Activated T-cell treated with anti-CD3 and anti-CD28 coated beads, Interleukin-2, amount 50 U/mL, for 72 hours (primary cell): Measurements from ENCODE around the gene TPRA1. TPM values are rescaled to one million over a fixed set of nuclear protein-coding genes. Genes with fewer than 3 reads are reported as not detected.
A peak's percentile ranks its signal among the peaks of the same experiment; 100 is the strongest.

Source experiments
- ATAC-seq, 2 donors: fragments of 150-1000 bp; cut with Tn5 transposase; replicated peaks in 1 of 2; 2 replicates each; pipeline ENCODE4 v1.10.0; 2021; ENCODE audit warnings: moderate library complexity in 2 of 2, mild to moderate bottlenecking in 1 of 2
- DNase-seq, 2 donors: peaks; one replicate each; pipeline ENCODE4 v3.0.0; 2021 to 2022; ENCODE audit warnings: mixed read lengths in 1 of 2
- H3K27ac Mint-ChIP-seq: one replicate; pipeline ENCODE4 v1.8.0; 2022; ENCODE audit warnings: mild to moderate bottlenecking, moderate library complexity, mixed read lengths
- H3K27me3 Mint-ChIP-seq: one replicate; pipeline ENCODE4 v1.8.0; 2022; ENCODE audit warnings: low read depth, mixed read lengths
- H3K36me3 Mint-ChIP-seq, 2 donors: one replicate each; pipeline ENCODE4 v1.8.0; 2022; ENCODE audit warnings: mixed read lengths in 2 of 2, mild to moderate bottlenecking in 1 of 2; ENCODE audit not compliant: insufficient read depth in 2 of 2
- H3K4me1 Mint-ChIP-seq: one replicate; pipeline ENCODE4 v1.8.0; 2022; ENCODE audit warnings: low read depth, mixed read lengths
- H3K4me3 Mint-ChIP-seq, 2 donors: one replicate each; pipeline ENCODE4 v1.8.0; 2022; ENCODE audit warnings: mild to moderate bottlenecking in 2 of 2, mixed read lengths in 2 of 2, moderate library complexity in 2 of 2
- H3K9me3 Mint-ChIP-seq, 2 donors: one replicate each; pipeline ENCODE4 v1.8.0; 2022; ENCODE audit warnings: mixed read lengths in 2 of 2
- total RNA-seq, 2 donors: library from RNA; stranded (reverse); gene quantifications; one replicate each; pipeline ENCODE4 v1.2.3, GENCODE V29; 2022

Gene TPRA1
- total RNA-seq: 10 to 100 TPM; 31.1 to 39.0 TPM

- no peaks in the 10 kb centered on the region for H3K36me3 Mint-ChIP-seq
- peak within 1 kb of the TSS; percentile 94 to 96 for H3K4me3 Mint-ChIP-seq
- H3K9me3 Mint-ChIP-seq: no peaks in the 10 kb centered on the region
- H3K4me1 Mint-ChIP-seq: peaks cover 24% of the 10 kb centered on the region
- H3K27me3 Mint-ChIP-seq: no peaks in the 10 kb centered on the region
- peak within 1 kb of the TSS; percentile 85 for H3K27ac Mint-ChIP-seq
- DNase-seq (peak; percentile 84 to 88), ATAC-seq (peak; percentile 85)
These were observed at the start of gene TPRA1 for GRCh38 chr3:127590593-127591465. Gene TPRA1 (minus strand): TSS chr3:127590733. CDS start chr3:127580146, 10,587 bp downstream.

DNA sequence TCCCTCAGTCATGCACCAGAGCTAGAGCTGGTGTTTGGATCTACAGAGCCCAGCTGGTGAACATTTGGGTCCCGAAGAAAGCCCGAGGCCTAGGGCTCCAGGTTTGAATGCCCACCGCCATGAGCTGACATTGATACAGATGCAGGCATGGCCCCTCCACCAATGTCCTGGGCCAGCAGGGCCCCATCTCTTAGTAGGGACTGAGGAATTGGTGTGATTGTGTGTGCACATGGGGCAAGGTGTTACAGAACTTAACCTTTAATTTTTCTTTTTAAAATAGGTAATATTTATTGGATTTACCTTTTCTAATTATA lies 49.5 kb upstream of the TPRA1 start:
- no peak overlapping the region for H3K4me3 Mint-ChIP-seq
- ATAC-seq (no peak), DNase-seq (no peak)
- peaks cover 10% of the 10 kb centered on the region for H3K4me1 Mint-ChIP-seq
- H3K36me3 Mint-ChIP-seq: no peaks in the 10 kb centered on the region
- no peak overlapping the region for H3K27ac Mint-ChIP-seq
- H3K9me3 Mint-ChIP-seq: no peaks in the 10 kb centered on the region
- no peaks in the 10 kb centered on the region for H3K27me3 Mint-ChIP-seq

GRCh38 chr3:127639173-127640041 lies 48.9 kb upstream of the TPRA1 start:
- Mint-ChIP-seq H3K36me3 (no peaks in the 10 kb centered on the region), H3K4me1 (peaks cover 10% of the 10 kb centered on the region), H3K4me3 (no peak overlapping the region), H3K27ac (no peak overlapping the region), H3K27me3 (no peaks in the 10 kb centered on the region), H3K9me3 (no peaks in the 10 kb centered on the region)
- DNase-seq: no peak
- no peak for ATAC-seq

DNA sequence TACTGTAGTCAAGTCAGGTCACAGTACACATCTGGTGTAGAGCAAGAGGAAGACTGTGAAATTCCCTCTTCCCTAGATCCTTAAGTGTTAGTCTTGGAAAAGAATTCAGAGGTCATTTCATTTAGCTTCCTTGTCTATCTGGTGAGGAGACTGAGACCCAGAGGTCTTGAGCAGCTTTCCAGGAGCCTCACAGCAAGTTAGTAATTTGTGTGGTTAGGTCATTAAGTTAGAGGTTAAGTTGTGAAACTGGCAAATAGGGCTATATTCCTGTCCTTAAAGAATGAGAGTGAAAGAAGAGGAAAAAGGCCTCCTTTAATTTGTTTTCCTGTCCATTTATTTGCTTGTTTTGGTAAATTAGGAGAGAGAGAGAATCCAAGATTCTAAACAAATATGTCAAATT lies 47.4 kb upstream of the TPRA1 start:
- Mint-ChIP-seq H3K36me3 (no peaks in the 10 kb centered on the region), H3K4me3 (no peak overlapping the region), H3K27ac (no peak overlapping the region), H3K4me1 (peaks cover 10% of the 10 kb centered on the region), H3K9me3 (no peaks in the 10 kb centered on the region), H3K27me3 (no peaks in the 10 kb centered on the region)
- ATAC-seq (no peak), DNase-seq (no peak)

DNA sequence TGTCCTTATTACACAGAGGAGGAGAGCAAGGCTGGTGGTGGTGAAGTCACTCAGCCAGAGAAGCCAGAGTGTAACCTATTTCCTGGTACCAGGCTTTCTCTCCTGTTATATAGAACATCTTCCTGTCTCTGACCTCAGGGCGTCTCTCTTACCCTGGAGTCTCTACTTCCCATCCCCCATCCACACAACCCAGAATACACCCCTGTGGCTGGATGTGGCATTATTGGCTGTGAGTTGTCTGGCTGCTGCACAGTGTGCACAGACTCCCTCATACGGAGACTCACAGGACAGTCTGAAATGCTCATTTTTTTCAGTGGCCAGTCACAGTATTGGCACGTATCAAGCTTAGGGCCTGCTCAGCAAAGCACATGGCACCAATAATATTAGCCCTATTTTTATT lies 47.0 kb upstream of the TPRA1 start:
- Mint-ChIP-seq H3K4me3 (no peak overlapping the region), H3K4me1 (peaks cover 10% of the 10 kb centered on the region), H3K27ac (no peak overlapping the region), H3K9me3 (no peaks in the 10 kb centered on the region), H3K36me3 (no peaks in the 10 kb centered on the region), H3K27me3 (no peaks in the 10 kb centered on the region)
- ATAC-seq (peak; percentile 77 to 90), DNase-seq (peak; percentile 9 to 15)

- H3K36me3 Mint-ChIP-seq: no peaks in the 10 kb centered on the region
- H3K27me3 Mint-ChIP-seq: peaks cover 23% of the 10 kb centered on the region
- ATAC-seq (no peak), DNase-seq (no peak)
- no peak overlapping the region for H3K27ac Mint-ChIP-seq
- H3K4me3 Mint-ChIP-seq: no peak overlapping the region
- no peaks in the 10 kb centered on the region for H3K9me3 Mint-ChIP-seq
- peaks cover 28% of the 10 kb centered on the region for H3K4me1 Mint-ChIP-seq
These were observed 44.1 kb upstream of the TPRA1 start for GRCh38 chr3:127634653-127635052.

GRCh38 chr3:127632035-127632820 lies 41.7 kb upstream of the TPRA1 start:
- no peak overlapping the region for H3K4me3 Mint-ChIP-seq
- ATAC-seq (no peak), DNase-seq (no peak)
- H3K27ac Mint-ChIP-seq: no peak overlapping the region
- H3K9me3 Mint-ChIP-seq: no peaks in the 10 kb centered on the region
- peaks cover 41% of the 10 kb centered on the region for H3K27me3 Mint-ChIP-seq
- peaks cover 1 to 2% of the 10 kb centered on the region in 2 donors for H3K36me3 Mint-ChIP-seq
- H3K4me1 Mint-ChIP-seq: peaks cover 36% of the 10 kb centered on the region

GRCh38 chr3:127630811-127631714 lies 40.5 kb upstream of the TPRA1 start:
- H3K27ac Mint-ChIP-seq: no peak overlapping the region
- peaks cover 42% of the 10 kb centered on the region for H3K4me1 Mint-ChIP-seq
- H3K9me3 Mint-ChIP-seq: no peaks in the 10 kb centered on the region
- peaks cover 49% of the 10 kb centered on the region for H3K27me3 Mint-ChIP-seq
- DNase-seq (no peak), ATAC-seq (no peak)
- H3K4me3 Mint-ChIP-seq: no peak overlapping the region
- H3K36me3 Mint-ChIP-seq: peaks cover 1 to 2% of the 10 kb centered on the region in 2 donors

DNA sequence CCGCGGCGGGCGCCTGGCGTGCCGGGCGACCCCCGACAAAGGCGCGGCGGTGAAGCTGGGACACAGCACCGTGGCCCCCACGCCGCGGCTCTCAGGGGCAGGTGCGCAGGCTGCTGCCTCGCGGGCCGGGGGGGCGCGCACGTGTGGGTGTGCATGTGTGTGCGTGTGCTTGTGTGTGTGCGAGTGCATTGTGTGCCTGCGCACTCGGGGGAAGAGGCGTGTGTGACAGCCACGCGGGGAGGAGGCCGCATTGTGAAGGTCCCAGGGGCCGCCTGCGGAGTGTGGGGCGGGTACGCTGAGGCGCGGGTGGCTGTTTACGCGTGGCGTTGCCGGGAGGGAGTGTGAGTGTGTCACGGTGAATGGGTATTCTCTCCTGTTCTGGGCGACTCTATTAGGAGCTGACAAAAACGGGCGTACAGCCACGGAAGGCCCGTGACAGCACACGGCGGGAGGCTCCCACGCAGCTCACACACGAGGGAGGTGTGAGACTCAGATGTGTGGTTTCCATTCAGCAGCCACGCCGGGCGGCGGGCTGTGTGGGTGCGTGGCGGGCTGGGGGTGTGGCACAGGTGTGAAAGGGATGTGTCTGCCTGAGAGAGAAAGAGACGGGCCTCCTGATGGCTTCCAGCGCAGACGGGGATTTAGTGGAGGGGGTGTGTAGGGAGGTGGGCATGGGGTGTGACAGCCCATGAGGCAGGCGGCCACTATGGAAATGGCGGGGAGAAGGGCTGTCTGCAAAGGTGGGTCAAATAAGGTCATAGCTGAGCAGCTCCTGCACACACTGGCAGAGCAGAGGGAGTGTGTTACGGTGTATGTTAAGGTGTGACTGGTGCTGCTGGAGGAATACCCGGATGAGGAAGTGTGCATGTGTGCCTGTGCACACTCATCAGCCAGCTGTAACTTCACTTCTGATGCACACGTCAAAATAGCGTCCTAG lies 39.2 kb upstream of the TPRA1 start:
- H3K27ac Mint-ChIP-seq: no peak overlapping the region

DNA sequence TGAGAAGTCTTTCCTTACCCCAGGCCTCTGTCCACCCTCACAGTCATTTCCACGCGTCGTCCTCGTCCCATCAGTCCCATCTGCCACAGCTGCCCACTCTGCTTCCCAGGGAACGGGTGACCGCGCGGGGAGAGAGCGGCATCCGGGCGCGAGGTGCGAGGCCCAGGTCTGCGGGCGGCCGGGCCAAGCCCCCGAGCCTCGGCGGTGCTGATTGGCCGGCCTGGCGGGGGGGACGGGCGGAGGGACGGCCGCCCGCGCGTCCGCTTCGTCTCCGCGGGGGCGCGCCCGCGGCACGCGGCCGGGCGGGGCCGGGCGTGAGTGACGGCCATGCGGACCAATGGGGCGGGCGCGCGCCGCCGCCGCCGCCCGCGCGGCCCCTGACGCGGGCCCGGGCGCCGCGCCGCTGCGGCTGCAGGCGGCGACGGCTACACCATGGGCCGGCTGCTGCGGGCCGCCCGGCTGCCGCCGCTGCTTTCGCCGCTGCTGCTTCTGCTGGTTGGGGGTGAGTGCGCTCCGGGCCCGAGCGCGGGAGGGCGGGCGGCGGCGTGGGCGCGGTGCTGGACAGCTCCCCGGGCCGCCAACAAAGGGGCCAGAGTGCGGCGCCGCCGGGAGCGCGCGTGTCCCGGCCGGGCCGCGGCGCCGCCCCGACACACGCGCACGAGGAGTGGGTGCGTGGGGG lies 38.4 kb upstream of the TPRA1 start, which contains the start of gene PODXL2:
Gene PODXL2 (plus strand): TSS at position 398 of the 679 bp plus-strand sequence. CDS start 35 bp downstream, at position 433.
- ATAC-seq (peak; percentile 61 to 65), DNase-seq (peak; percentile 38 to 45)
- Mint-ChIP-seq H3K27me3 (peaks cover 49% of the 10 kb centered on the region), H3K4me1 (peaks cover 49% of the 10 kb centered on the region), H3K27ac (no peak within 1 kb of the TSS), H3K4me3 (peak within 1 kb of the TSS; percentile 79 to 85), H3K36me3 (peaks cover 1 to 2% of the 10 kb centered on the region in 2 donors), H3K9me3 (no peaks in the 10 kb centered on the region)

More for the DNA sequence above, 39.2 kb upstream of the TPRA1 start:
- DNase-seq (peak; percentile 11 to 31), ATAC-seq (peak; percentile 45 to 46)
- Mint-ChIP-seq H3K4me3 (peak overlapping the region; percentile 79 to 85), H3K27me3 (peaks cover 49% of the 10 kb centered on the region), H3K9me3 (no peaks in the 10 kb centered on the region), H3K4me1 (peaks cover 49% of the 10 kb centered on the region), H3K36me3 (peaks cover 1 to 2% of the 10 kb centered on the region in 2 donors)

GRCh38 chr3:127628426-127628787 lies 37.9 kb upstream of the TPRA1 start:
- Mint-ChIP-seq H3K9me3 (no peaks in the 10 kb centered on the region), H3K4me1 (peaks cover 49% of the 10 kb centered on the region), H3K36me3 (peaks cover 1 to 2% of the 10 kb centered on the region in 2 donors), H3K4me3 (peak overlapping the region; percentile 74 to 75), H3K27ac (no peak overlapping the region), H3K27me3 (peaks cover 49% of the 10 kb centered on the region)
- DNase-seq (no peak), ATAC-seq (peak in 1 of 2 donors; percentile 6)
